GM23338 (cell line): ENCODE measurements around the gene PKIB.
"Not testable (repeated sequence)": the region's sequence is repeated elsewhere in the genome, so short reads cannot be mapped to it uniquely, and the experiment has no call there.

Source experiments
- CREB1 ChIP-seq: fragments of 250-450 bp; sonication (Bioruptor Pico); IDR thresholded peaks from 2 replicates; pipeline ENCODE4 v1.5.0; 2020; ENCODE audit warnings: low read depth, mild to moderate bottlenecking, moderate library complexity
- CTCF ChIP-seq, 2 experiments: fragments of 200-600 bp in 1 of 2; sonication (generic) in 1 of 2; conservative IDR thresholded peaks; 2 replicates each; pipeline versions ENCODE4 v1.5.1 to v1.6.1; 2016 to 2017; ENCODE audit warnings: antibody characterized with exemption in 2 of 2, low read depth in 2 of 2, mild to moderate bottlenecking in 2 of 2, moderate library complexity in 1 of 2
- EZH2 ChIP-seq: fragments of 200-600 bp; sonication (generic); IDR thresholded peaks from one replicate; pipeline ENCODE4 v1.8.0; 2017; ENCODE audit warnings: antibody characterized with exemption, mild to moderate bottlenecking, low read depth; ENCODE audit not compliant: unreplicated experiment
- POLR2AphosphoS5 ChIP-seq: IDR thresholded peaks from 2 replicates; pipeline ENCODE4 v1.6.1; 2016; ENCODE audit warnings: antibody characterized with exemption, low read depth

GRCh38 chr6:122748945-122749344 is 138.7 kb downstream of the PKIB start:
- TF ChIP-seq CTCF (conservative IDR thresholded peaks at IDR 0.05; ENCODE audit: low read depth in 2 of 2); POLR2AphosphoS5; CREB1 (CRISPR knock-in tag); EZH2: not testable (repeated sequence)
